Thyroid gland (tissue), 4 donors: Measurements from ENCODE around the gene TRIM7. TPM values are rescaled to one million over a fixed set of nuclear protein-coding genes. Genes with fewer than 3 reads are reported as not detected.

Experiments used
- DNase-seq, 2 donors: peaks; one replicate each; pipeline ENCODE4 v3.0.0-alpha.2; 2019
- H3K27ac ChIP-seq, 3 donors: fragments of 200-600 bp; sonication (generic); 1 replicate in 2 of 3; 2 replicates in 1 of 3; pipeline ENCODE4 v1.5.1; 2016 to 2019; ENCODE audit warnings: mild to moderate bottlenecking in 1 of 3, moderate library complexity in 1 of 3
- H3K27me3 ChIP-seq: fragments of 200-600 bp; sonication (generic); one replicate; pipeline ENCODE4 v1.5.1; 2019
- H3K36me3 ChIP-seq, 2 donors: fragments of 200-600 bp; sonication (generic); one replicate each; pipeline ENCODE4 v1.5.1; 2016 to 2019
- H3K4me1 ChIP-seq, 2 donors: fragments of 200-600 bp; sonication (generic); one replicate each; pipeline ENCODE4 v1.5.1; 2017 to 2019
- H3K4me3 ChIP-seq, 3 donors: fragments of 200-600 bp; sonication (generic); replicated peaks in 1 of 3; 1 replicate in 2 of 3; 2 replicates in 1 of 3; pipeline ENCODE4 v1.5.1; 2016; ENCODE audit warnings: mild to moderate bottlenecking in 1 of 3
- H3K9me3 ChIP-seq: fragments of 200-600 bp; sonication (generic); one replicate; pipeline ENCODE4 v1.5.1; 2017
- POLR2A ChIP-seq, 2 donors: fragments of 450-650 bp; IDR thresholded peaks; one replicate each; pipeline ENCODE4 v1.6.1; 2017; ENCODE audit warnings: antibody characterized with exemption in 2 of 2, mild to moderate bottlenecking in 2 of 2, moderate library complexity in 1 of 2
- WGBS, 2 donors: methylation state at CpG; one replicate each; pipeline ENCODE4 v1.1.5; 2017; 5-methylcytosine and 5-hydroxymethylcytosine counted together
- intact Hi-C: fragments of 100-400 bp; cut with DNase I; formaldehyde crosslinking; loops from one replicate; pipeline ENCODE4 v1.15.1; 2023
- microRNA-seq: library from miRNA; unstranded; fragments of <30 nt; microRNA quantifications from one replicate; pipeline ENCODE4, GENCODE V29; 2016
- small RNA-seq: library from RNA; depleted of rRNA; stranded (forward); fragments of <200 nt; gene quantifications from one replicate; pipeline ENCODE3, GENCODE V24; 2016
- total RNA-seq, 4 donors: library from RNA; depleted of rRNA; stranded (reverse); fragments of >200 nt; gene quantifications; one replicate each; pipeline ENCODE4 v1.2.3, GENCODE V29; 2016
- TF ChIP-seq, protein P1 (sequence below), 6 experiments: fragments of 200-600 bp in 3 of 6; fragments of 450-650 bp in 3 of 6; sonication (generic) in 3 of 6; IDR thresholded peaks; one replicate each; pipeline ENCODE4 v1.5.1; 2016 to 2019; ENCODE audit warnings: antibody characterized with exemption in 6 of 6, mild to moderate bottlenecking in 2 of 6, inconsistent platforms in 1 of 6, moderate library complexity in 1 of 6

Gene TRIM7
- total RNA-seq, 4 donors from 2014 or later, result 12.3 to 14.2 (median 13.0) TPM

- 62 to 72% methylated on average over 1 of the region's 1 CpG for WGBS, 2 donors
- no peak for DNase-seq
- no peaks in the 10 kb centered on the region for H3K27me3 ChIP-seq
These were observed 59.9 kb downstream of the TRIM7 start for GRCh38 chr5:181145133-181145532.

More at GRCh38 chr5:181145133-181145532, 59.9 kb downstream of the TRIM7 start:
- Histone ChIP-seq H3K4me3 (no peak overlapping the region), H3K36me3 (no peaks in the 10 kb centered on the region), H3K27ac (no peak overlapping the region), H3K9me3 (no peaks in the 10 kb centered on the region), H3K4me1 (no peaks in the 10 kb centered on the region)
- intact Hi-C loops, result no loop called here
- TF ChIP-seq, protein P1, sequence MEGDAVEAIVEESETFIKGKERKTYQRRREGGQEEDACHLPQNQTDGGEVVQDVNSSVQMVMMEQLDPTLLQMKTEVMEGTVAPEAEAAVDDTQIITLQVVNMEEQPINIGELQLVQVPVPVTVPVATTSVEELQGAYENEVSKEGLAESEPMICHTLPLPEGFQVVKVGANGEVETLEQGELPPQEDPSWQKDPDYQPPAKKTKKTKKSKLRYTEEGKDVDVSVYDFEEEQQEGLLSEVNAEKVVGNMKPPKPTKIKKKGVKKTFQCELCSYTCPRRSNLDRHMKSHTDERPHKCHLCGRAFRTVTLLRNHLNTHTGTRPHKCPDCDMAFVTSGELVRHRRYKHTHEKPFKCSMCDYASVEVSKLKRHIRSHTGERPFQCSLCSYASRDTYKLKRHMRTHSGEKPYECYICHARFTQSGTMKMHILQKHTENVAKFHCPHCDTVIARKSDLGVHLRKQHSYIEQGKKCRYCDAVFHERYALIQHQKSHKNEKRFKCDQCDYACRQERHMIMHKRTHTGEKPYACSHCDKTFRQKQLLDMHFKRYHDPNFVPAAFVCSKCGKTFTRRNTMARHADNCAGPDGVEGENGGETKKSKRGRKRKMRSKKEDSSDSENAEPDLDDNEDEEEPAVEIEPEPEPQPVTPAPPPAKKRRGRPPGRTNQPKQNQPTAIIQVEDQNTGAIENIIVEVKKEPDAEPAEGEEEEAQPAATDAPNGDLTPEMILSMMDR (IDR thresholded peaks at IDR 0.05), result no peak
- no peak for TF ChIP-seq POLR2A (IDR thresholded peaks at IDR 0.05)

Small RNA genes lying within 50 kb of the gene (microRNA-seq; reads per million reads assigned to microRNA genes)
- gene MIR4638, result 2.2 reads per million

Small RNA genes lying within 50 kb of the gene (small RNA-seq; reads per million reads assigned to genes)
- gene MIR4638 (not detected), gene SNORD95 (not detected), gene SNORD96A (not detected)

Other genes starting within 250 kb of the TRIM7 start
- gene BTNL3, start 216.3 kb downstream of the TRIM7 start, total RNA-seq, result under 1 TPM in 1 of 4 donors, not detected in 3; 0.50 TPM
- 10 to 100 TPM; 12.9 to 77.1 (median 34.3) TPM for gene BTNL9, start 164.9 kb downstream of the TRIM7 start, total RNA-seq
- gene OR2V1, start 74.0 kb downstream of the TRIM7 start, total RNA-seq, result not detected
- not detected for gene OR2V2, start 57.6 kb downstream of the TRIM7 start, total RNA-seq
- gene TRIM41, start 18.1 kb upstream of the TRIM7 start, total RNA-seq, result 10 to 100 TPM; 18.8 to 31.1 (median 22.8) TPM
- gene RACK1, start 38.7 kb upstream of the TRIM7 start, total RNA-seq, result 1,000 to 10,000 TPM; 2,254 to 3,332 (median 2,569) TPM
- 10 to 100 TPM; 14.8 to 30.8 (median 23.8) TPM for gene TRIM52, start 55.9 kb upstream of the TRIM7 start, total RNA-seq
- gene OR4F3, start 162.1 kb upstream of the TRIM7 start, total RNA-seq, result under 1 TPM in 1 of 4 donors, not detected in 3; 0.45 TPM